Neural cell (in vitro differentiated cells): ENCODE measurements around the gene MPC2. TPM values are rescaled to one million over a fixed set of nuclear protein-coding genes. Genes with fewer than 3 reads are reported as not detected.

Experiments used
- H2AFZ ChIP-seq: fragments of 200-600, 300-800 bp; sonication (generic), shearing (Covaris generic); 2 replicates; pipeline ENCODE4 v1.6.0; 2014; ENCODE audit warnings: low read depth, mild to moderate bottlenecking, antibody characterized with exemption, low read length, moderate library complexity
- H3F3A ChIP-seq: fragments of 200-600 bp; shearing (Covaris generic); 2 replicates; pipeline ENCODE4 v1.6.1; 2016; ENCODE audit warnings: mild to moderate bottlenecking, moderate library complexity, mixed read lengths, antibody characterized with exemption, low read length; ENCODE audit not compliant: insufficient read depth, poor library complexity, severe bottlenecking
- H3K27ac ChIP-seq: fragments of 200-600, 300-800 bp; sonication (generic), shearing (Covaris generic); 2 replicates; pipeline ENCODE4 v1.5.1; 2014; ENCODE audit warnings: mild to moderate bottlenecking, low read length, moderate library complexity
- H3K27me3 ChIP-seq: fragments of 300-800, 200-600 bp; sonication (generic), shearing (Covaris generic); 2 replicates; pipeline ENCODE4 v1.6.0; 2014; ENCODE audit warnings: mild to moderate bottlenecking, low read depth, low read length, moderate library complexity; ENCODE audit not compliant: insufficient read depth
- H3K36me3 ChIP-seq: fragments of 300-800, 200-600 bp; sonication (generic), shearing (Covaris generic); 2 replicates; pipeline ENCODE4 v1.5.1; 2014; ENCODE audit warnings: mild to moderate bottlenecking, antibody characterized with exemption, low read length, moderate library complexity; ENCODE audit not compliant: insufficient read depth
- H3K4me2 ChIP-seq: fragments of 300-800, 200-600 bp; sonication (generic), shearing (Covaris generic); 2 replicates; pipeline ENCODE4 v1.6.0; 2014; ENCODE audit warnings: mild to moderate bottlenecking, low read length
- H3K4me3 ChIP-seq: fragments of 300-800, 200-600 bp; sonication (generic), shearing (Covaris generic); 2 replicates; pipeline ENCODE4 v1.5.1; 2014; ENCODE audit warnings: mild to moderate bottlenecking, low read length, moderate library complexity
- H3K79me2 ChIP-seq: fragments of 200-600 bp; shearing (Covaris generic); replicated peaks from 2 replicates; pipeline ENCODE4 v1.6.0; 2014; ENCODE audit warnings: mild to moderate bottlenecking, low read length, moderate library complexity; ENCODE audit not compliant: insufficient read depth
- H3K9ac ChIP-seq: fragments of 300-800, 200-600 bp; sonication (generic), shearing (Covaris generic); 2 replicates; pipeline ENCODE4 v1.6.1; 2016; ENCODE audit warnings: mild to moderate bottlenecking, low read length, mixed read lengths
- H3K9me2 ChIP-seq: fragments of 200-600 bp; shearing (Covaris generic); 2 replicates; pipeline ENCODE4 v1.6.1; 2016; ENCODE audit warnings: mild to moderate bottlenecking, low read length, mixed read lengths; ENCODE audit not compliant: insufficient read depth
- H3K9me3 ChIP-seq: fragments of 200-600, 300-800 bp; sonication (generic), shearing (Covaris generic); 2 replicates; pipeline ENCODE4 v1.6.1; 2016; ENCODE audit warnings: mild to moderate bottlenecking, mixed run types, low read length, moderate library complexity, mixed read lengths
- H4K20me1 ChIP-seq: fragments of 200-600 bp; shearing (Covaris generic); 2 replicates; pipeline ENCODE4 v1.6.1; 2016; ENCODE audit warnings: mild to moderate bottlenecking, mixed run types; ENCODE audit not compliant: insufficient read depth
- CTCF ChIP-seq: fragments of 450-650 bp; IDR thresholded peaks from 2 replicates; pipeline ENCODE4 v1.5.1; 2014; ENCODE audit warnings: antibody characterized with exemption, mild to moderate bottlenecking, moderate library complexity; ENCODE audit not compliant: poor library complexity, severe bottlenecking
- EP300 ChIP-seq: fragments of 450-650 bp; conservative IDR thresholded peaks from 2 replicates; pipeline ENCODE4 v1.6.1; 2014; ENCODE audit warnings: antibody characterized with exemption, mild to moderate bottlenecking, moderate library complexity; ENCODE audit not compliant: poor library complexity, severe bottlenecking
- EZH2 ChIP-seq: fragments of 200-600, 300-800 bp; shearing (Covaris generic), sonication (generic); IDR thresholded peaks from 2 replicates; pipeline ENCODE4 v1.6.1; 2014; ENCODE audit warnings: antibody characterized with exemption, low read length, borderline replicate concordance, mild to moderate bottlenecking; ENCODE audit not compliant: insufficient read depth, poor library complexity, severe bottlenecking
- MXI1 ChIP-seq: fragments of 450-650 bp; conservative IDR thresholded peaks from 2 replicates; pipeline ENCODE4 v1.6.1; 2014; ENCODE audit warnings: antibody characterized with exemption, mild to moderate bottlenecking; ENCODE audit not compliant: poor library complexity, severe bottlenecking
- POLR2AphosphoS5 ChIP-seq: IDR thresholded peaks from 2 replicates; pipeline ENCODE4 v1.6.1; 2012
- RAD21 ChIP-seq: fragments of 450-650 bp; conservative IDR thresholded peaks from 2 replicates; pipeline ENCODE4 v1.6.1; 2014; ENCODE audit warnings: antibody characterized with exemption, mild to moderate bottlenecking, moderate library complexity
- REST ChIP-seq: IDR thresholded peaks from 2 replicates; pipeline ENCODE4 v1.6.1; 2012; ENCODE audit warnings: borderline replicate concordance
- SMC3 ChIP-seq: fragments of 450-650 bp; conservative IDR thresholded peaks from 2 replicates; pipeline ENCODE4 v1.6.1; 2014; ENCODE audit warnings: antibody characterized with exemption, mild to moderate bottlenecking, moderate library complexity; ENCODE audit not compliant: poor library complexity
- TAF1 ChIP-seq: IDR thresholded peaks from 2 replicates; pipeline ENCODE4 v1.6.1; 2012; ENCODE audit warnings: low read depth
- polyA minus RNA-seq: library from RNA; depleted of rRNA, polyadenylated mRNA; stranded (reverse); fragments of >200 nt; gene quantifications from 2 replicates; pipeline ENCODE4 v1.2.3, GENCODE V29; 2014
- polyA plus RNA-seq: library from polyadenylated mRNA; depleted of rRNA; stranded (reverse); fragments of >200 nt; gene quantifications from 2 replicates; pipeline ENCODE4 v1.2.3, GENCODE V29; 2014

MPC2 gene
- 104 and 107 TPM in 2 replicates for polyA plus RNA-seq
- polyA minus RNA-seq: 29.5 and 34.0 TPM in 2 replicates

GRCh38 chr1:167936930-167937708 is at the start of gene MPC2:
Gene MPC2, minus strand, starts transcription at chr1:167937072. Its CDS starts 1,231 bp downstream, at chr1:167935841.
- Histone ChIP-seq H3K9me3 (no peaks in the 10 kb centered on the region), H3K79me2 (peaks cover 45% of the 10 kb centered on the region), H3K9me2 (no peaks in the 10 kb centered on the region), H2AFZ (peak within 1 kb of the TSS; percentile 62), H3K27me3 (no peaks in the 10 kb centered on the region), H3K27ac (peak within 1 kb of the TSS; percentile 97), H3K36me3 (no peaks in the 10 kb centered on the region), H3K4me3 (peak within 1 kb of the TSS; percentile 91), H3F3A (no peaks in the 10 kb centered on the region), H3K9ac (peak within 1 kb of the TSS; percentile 83), H4K20me1 (no peaks in the 10 kb centered on the region), H3K4me2 (peak within 1 kb of the TSS; percentile 34)
- TF ChIP-seq MXI1 (peak; percentile 10), POLR2AphosphoS5 (no peak), SMC3 (no peak), TAF1 (no peak)

GRCh38 chr1:167984886-167985489 is 48.1 kb upstream of the MPC2 start:
- Histone ChIP-seq H3K9ac (no peak overlapping the region), H3K9me2 (no peaks in the 10 kb centered on the region), H3K36me3 (no peaks in the 10 kb centered on the region), H3K79me2 (no peaks in the 10 kb centered on the region), H3K4me3 (no peak overlapping the region), H3K27ac (no peak overlapping the region), H3K27me3 (no peaks in the 10 kb centered on the region), H3F3A (no peaks in the 10 kb centered on the region), H4K20me1 (no peaks in the 10 kb centered on the region), H3K9me3 (no peaks in the 10 kb centered on the region), H2AFZ (no peak overlapping the region), H3K4me2 (no peak overlapping the region)
- no peak for TF ChIP-seq CTCF
- TF ChIP-seq RAD21: no peak
- TF ChIP-seq TAF1: no peak
- TF ChIP-seq EP300: no peak
- no peak for TF ChIP-seq SMC3

- Histone ChIP-seq H2AFZ (no peak overlapping the region), H3K79me2 (no peaks in the 10 kb centered on the region), H3K27me3 (no peaks in the 10 kb centered on the region), H3F3A (no peaks in the 10 kb centered on the region), H3K9me3 (no peaks in the 10 kb centered on the region), H3K4me2 (no peak overlapping the region), H3K27ac (no peak overlapping the region), H4K20me1 (no peaks in the 10 kb centered on the region), H3K36me3 (no peaks in the 10 kb centered on the region), H3K4me3 (no peak overlapping the region), H3K9ac (no peak overlapping the region), H3K9me2 (no peaks in the 10 kb centered on the region)
- TF ChIP-seq CTCF (no peak), RAD21 (no peak), MXI1 (no peak), TAF1 (no peak), EZH2 (no peak), POLR2AphosphoS5 (no peak), EP300 (no peak), SMC3 (no peak), REST (no peak)
Observed at GRCh38 chr1:167983797-167984420, 47.0 kb upstream of the MPC2 start.
